ENCODE measurements around the gene DLST.

DNA sequence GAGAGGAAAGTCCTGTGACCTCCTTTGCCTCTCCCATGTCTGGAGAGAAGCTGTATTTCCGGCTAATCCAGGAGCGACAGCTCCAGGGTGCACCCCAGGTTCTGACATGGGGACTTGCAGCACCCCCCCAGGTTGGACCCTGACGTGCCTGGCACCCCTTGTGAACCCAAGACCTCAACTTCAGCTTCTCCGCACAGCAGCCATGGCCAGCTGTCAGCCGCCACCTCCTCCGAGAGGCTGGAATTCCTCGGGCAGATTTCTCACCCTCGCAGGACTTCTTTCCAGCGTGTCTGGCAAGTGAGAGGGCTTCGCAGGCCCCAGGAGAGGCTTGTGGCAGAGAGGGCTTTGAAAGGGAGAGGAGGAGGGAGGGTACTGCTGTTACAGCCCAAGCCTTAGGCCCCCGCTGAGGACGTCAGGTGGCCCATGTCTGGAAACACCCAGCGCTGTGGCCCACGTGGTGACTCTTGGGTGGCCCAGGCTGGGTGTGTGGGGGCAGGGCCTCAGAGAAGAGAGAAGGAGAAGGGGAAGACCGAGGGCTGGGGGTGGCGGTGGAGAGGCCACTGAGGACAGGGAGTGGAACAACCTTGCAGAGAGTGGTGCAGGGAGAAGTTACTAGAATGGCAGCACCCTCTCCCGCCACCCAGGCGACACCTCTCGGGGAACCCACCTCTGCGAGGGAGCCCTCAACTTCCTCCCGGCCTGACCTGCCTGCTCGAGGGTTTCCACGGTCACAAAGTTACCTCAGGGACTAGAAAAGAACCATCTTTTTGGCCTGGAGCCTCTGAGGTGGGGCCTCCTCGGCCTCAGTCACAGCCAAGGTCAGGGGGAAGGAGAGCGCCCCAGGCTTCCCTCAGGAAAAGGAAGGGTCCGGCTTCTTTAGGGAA lies 53.0 kb downstream of the DLST start:
- TF ChIP-seq, protein P1, sequence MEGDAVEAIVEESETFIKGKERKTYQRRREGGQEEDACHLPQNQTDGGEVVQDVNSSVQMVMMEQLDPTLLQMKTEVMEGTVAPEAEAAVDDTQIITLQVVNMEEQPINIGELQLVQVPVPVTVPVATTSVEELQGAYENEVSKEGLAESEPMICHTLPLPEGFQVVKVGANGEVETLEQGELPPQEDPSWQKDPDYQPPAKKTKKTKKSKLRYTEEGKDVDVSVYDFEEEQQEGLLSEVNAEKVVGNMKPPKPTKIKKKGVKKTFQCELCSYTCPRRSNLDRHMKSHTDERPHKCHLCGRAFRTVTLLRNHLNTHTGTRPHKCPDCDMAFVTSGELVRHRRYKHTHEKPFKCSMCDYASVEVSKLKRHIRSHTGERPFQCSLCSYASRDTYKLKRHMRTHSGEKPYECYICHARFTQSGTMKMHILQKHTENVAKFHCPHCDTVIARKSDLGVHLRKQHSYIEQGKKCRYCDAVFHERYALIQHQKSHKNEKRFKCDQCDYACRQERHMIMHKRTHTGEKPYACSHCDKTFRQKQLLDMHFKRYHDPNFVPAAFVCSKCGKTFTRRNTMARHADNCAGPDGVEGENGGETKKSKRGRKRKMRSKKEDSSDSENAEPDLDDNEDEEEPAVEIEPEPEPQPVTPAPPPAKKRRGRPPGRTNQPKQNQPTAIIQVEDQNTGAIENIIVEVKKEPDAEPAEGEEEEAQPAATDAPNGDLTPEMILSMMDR (IDR thresholded peaks at IDR 0.05), result no peak
- no peak for TF ChIP-seq POLR2A (IDR thresholded peaks at IDR 0.05)
